HG03565 (cell line): Measurements from ENCODE around the gene SLC35E2B.
"Not testable (repeated sequence)": the region's sequence is repeated elsewhere in the genome, so short reads cannot be mapped to it uniquely, and the experiment has no call there.

Source experiments
- ATAC-seq: cut with Tn5 transposase; IDR thresholded peaks from one replicate; pipeline ENCODE4 v1.9.1; 2021; ENCODE audit warnings: mild to moderate bottlenecking, moderate library complexity; ENCODE audit not compliant: unreplicated experiment

The SLC35E2B gene

DNA sequence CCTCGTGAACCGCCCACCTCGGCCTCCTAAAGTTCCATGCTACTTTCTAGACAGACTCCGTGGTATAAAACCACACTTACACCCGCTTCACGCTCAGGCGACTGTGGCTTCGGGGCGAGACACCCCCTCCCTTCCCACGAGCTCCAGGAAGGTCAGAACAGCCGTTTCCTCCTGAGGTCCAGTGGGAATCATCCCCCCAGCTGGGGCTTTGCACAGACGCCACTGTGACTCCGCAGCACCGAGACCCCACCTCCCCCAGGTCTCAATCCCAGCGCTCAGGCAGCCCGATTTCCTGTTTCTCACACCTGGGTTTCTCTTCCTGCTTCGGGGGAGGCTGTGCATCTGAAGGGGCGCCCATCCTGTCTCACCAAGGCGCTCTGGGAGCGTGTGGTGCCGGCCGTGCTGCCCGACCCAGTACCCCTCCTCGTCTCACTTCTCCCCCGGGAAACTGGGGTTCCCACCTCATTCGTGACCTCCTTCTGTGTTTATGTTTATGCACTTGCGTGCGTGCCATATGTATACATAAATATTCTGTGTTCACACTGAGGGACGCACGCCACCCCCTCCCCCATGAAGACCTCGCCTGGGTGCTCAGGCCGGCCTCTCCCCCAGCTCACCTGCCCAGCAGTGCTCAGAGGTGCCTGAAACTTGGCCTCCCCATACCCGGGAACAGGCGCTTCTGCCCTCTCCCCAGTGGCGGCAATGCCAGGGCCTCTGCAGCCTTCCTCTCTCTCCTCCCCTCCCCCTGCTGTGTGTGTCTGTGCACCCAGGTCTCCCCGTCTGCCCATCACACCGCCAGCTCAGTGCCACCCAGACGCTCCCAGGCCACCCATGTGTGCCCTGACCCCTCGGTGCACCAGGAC, 14.6 kb downstream of the SLC35E2B start:
- ATAC-seq: peak; percentile 52

DNA sequence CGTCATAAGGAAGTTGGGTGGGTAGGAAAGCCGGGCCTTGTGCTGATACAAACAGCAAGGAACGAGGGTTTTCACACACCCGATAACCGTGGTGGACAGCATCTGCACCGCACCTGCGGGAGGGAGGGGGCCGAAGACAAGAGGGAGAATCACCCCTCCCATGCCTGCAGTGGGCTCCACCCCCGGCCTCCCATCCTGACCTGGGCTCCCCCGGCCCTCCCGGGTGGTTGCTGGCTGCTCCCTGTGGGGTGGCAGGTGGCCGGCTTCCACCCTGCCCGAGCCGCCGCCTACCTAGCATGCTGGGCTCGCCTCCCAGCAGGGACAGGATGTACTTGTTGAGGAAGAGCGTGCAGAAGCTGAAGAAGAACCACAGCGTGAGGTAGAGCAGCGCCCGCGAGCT, 16.5 kb downstream of the SLC35E2B start:
- not testable (repeated sequence) for ATAC-seq

DNA sequence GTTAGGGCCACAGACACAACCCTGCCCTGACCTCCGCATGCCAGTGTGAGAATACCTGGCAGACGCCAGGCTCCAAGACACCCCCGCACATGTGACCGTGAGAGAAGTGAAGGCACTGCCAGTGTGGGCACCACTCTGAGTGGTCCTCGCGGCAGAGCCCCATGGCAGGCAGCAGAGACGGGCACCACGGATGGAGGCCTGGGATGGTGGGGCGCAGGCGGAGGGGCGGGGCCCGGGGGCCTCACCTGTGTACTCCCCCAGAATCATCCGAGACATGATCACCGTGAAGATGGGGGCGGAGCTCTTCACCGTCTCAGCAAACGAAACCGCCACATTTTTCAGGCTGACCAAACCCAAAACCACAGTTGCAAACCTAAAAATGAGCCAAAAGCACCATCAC, 17.4 kb downstream of the SLC35E2B start:
- not testable (repeated sequence) for ATAC-seq

DNA sequence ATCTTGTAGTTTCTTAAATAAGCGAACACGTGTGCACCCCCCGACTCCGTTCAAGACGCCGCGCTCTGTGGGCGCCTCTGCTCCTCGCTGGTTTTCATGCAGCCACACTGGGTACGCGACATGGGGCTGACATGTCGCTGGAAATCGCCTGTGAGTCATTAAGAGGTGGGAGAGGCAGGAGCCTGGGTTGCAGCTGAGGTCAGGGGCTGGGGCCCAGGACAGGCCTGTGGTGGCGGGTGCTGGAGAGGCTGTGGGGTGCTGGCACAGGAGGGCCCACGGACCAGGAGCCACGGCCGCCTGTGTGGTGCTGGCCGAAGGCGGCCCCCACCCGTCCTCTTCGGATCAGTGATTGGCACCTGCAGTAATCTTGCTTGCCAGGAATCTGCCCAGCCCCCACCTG, 17.8 kb downstream of the SLC35E2B start:
- ATAC-seq: not testable (repeated sequence)

DNA sequence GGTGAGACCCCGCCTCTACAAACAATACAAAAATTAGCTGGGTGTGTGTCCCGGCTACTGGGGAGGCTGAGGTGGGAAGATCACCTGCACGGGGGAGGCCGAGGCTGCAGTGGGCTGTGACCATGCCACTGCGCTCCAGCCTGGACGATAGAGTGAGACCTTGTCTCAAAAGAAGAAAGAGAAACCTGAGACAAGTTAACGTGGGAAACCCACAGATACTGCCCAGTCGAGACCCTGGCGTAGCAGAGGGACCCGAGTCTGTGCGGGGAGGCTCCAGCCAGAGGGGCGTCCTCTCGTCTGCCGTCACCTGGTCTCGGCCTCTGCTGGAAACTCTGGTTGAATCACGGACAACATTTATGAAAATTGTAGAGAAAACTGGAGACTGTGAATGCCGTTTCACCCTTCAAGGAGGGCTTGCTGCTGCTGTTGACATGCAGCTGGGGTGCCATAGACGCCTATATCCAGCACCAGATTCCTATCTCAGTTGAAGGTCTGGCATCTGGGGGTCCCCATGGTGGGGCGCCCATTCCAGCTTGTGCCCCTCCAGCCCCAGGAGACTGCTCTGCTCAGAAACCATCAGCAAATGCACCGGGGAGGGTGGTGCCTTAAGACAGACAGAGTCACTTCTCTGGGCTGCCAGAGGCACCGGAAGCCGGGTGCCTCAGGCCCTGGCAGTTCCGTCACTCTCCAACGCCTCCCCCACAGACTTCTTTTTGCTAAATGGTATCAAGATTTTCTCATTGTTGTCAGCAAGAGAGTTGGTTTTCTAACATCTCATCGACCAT, 20.2 kb downstream of the SLC35E2B start:
- no peak for ATAC-seq

DNA sequence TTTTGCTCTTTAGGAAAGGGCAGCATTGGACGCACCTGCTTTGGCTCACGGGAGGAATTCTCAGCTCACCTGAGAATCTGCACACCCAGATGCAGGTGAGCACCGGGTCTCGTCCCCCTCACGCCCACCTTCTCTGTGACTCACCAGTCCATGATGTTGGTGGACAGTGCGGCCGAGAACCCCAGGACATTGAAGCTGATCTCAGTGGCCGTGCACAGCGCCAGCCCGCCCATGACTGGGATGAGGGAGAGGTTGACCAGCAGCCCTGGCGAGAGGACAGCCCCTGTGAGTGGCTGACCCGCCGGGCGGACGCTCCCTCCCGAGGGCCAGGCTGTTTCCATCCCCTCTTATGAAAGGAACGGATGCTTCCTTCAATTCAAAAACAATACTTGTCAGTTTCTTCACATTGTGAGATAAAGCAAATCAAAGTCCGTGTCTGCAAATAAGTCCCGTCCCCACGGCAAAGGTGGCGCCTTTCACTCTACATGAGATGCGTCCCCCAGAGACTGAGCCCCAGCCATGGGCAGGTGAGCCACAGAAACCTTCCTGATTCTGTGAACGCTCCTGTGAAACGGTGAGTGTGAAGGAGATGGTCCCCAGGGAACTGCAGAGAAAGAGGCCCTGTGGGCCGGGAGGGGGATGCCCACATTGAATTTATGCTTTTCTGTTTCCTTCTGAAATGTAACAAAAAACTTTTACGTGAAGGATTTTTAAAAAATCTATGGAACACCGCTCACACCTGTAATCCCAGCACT, 21.1 kb downstream of the SLC35E2B start:
- ATAC-seq: no peak

DNA sequence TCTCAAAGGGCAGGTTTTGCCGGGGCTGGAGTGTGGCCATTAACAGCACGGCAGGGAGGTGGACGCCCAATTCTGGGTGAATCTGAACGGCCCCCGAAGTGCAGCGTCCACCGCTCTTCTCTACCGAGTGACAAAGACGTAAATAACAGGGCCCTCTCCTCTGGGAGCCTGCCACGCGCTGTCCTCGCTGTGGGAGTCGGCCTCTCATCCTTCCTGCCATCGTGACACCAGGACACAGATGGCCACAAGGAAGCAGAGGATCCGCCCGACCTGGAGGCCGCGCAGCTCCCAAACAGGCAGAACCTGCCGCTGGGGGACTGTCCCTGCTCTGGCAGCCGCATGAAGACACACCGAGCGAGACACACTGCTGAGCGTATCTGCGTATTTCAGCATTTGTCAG, 21.7 kb downstream of the SLC35E2B start:
- no peak for ATAC-seq

DNA sequence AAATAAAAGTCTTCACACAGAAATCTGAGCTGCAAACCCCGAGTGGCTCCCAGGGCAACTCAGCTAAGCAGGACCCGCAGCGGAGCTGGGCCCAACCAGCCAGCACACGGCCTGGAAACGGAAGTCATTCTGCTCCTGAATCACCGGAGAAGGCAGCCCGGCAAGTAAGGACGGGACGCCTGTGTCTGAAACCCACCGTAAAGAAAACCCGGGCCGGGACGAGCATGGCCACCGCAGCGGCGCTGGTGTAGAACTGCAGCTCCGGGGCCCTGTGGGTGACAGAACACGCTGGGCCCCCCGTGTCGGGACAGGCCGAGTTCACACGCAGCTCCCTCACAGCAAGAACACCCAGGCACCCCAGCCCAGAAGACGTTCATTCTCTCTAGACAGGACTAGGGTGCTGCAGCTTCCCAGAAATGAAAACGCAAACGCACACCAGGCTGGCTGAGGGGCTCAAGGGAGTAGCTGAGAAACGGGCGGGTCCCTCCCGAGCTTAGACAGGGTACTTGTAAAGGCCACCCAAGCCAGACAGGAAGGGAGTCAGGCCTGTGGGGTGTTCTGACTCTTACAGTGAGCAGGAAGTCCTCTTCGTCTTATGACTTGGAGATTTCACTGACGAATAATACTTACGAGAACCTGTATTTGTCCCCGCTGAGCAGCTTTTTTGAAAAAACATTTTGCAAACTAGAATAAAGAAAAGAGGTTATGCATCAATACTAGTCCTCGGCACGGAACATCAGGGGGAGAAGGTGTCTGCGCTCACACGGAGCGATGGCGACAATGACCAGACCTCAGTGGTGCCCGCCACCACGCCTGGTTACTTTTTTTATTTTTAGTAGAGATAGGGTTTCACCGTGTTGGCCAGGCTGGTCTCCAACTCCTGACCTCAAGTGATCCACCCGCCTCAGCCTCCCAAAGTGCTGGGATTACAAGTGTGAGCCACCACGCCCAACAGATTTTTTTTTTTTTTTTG, 22.8 kb downstream of the SLC35E2B start:
- no peak for ATAC-seq

DNA sequence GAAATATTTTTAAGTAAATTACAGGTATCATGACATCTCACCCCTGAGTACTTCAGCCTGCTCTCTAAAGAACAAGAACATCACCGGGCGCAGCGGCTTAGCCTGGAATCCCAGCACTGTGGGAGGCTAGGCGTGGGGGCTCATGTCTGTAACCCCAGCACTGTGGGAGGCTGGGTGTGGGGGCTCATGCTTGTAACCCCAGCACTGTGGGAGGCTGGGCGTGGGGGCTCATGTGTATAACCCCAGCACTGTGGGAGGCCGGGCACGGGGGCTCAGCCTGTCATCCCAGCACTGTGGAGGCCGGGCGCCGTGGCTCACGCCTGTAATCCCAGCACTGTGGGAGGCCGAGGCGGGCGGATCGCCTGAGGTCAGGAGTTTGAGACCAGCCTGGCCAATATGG, 26.1 kb downstream of the SLC35E2B start:
- no peak for ATAC-seq

DNA sequence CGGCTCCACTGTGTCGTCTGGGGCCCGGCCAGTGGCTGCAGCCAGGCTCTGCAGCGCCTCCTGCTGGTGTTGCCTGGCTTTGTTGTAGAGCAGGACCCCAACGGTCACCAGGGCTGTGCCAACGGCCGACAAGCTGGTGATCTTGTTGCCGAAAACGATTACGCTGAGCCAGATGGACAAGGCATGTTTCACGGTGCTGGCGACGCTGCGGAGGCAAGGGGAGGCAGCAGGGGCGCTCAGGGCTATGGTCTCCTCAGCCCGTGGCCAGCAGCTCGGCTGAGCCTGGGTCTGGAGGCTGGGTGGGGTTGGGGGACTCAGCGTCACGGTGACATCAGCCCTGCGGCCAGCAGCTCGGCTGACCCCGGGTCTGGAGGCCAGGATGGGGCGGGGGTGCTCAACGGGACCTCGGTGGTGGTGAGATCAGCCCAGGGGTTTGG, 26.8 kb downstream of the SLC35E2B start:
- no peak for ATAC-seq

DNA sequence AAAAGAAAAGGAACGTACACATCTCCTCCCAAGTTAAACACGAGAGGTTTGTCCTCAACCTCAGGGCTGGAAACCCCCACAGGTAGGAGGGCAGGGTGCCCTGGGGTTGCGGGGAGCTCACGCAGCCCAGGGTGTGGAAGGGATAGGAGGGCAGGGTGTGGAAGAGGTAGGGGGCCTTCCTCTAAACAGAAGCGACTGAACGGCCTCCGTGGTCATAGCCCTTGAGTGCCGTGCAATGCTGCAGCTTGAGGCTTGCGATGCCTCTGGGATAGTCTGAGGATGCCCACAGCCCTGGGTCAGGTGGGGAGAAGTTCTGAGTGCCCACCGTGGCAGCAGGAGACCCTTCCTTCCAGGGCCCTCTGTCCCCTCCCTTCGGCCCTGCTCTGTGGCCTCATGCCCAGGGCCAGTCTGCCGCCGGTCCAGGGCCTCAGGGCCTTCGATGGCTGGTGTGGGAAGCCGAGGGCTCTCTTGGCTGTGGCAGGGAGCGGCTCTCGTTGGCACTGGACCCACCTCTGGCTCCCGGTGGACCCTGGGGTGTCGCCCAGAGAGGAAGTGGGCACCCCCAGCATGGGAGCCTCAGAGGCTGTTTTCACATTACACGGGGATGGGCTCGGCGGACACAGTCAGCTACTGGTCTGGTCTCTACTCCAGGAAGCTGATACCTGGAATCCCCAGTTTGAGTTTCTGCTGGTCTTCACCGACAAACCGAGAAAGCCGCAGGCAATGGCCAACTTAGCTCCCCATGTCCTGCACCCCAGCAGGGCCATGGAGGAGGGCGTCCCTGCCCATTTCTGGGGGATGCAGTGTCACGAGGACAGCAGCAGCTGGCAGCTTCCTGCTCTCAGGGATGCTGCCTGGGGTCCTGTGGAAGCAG, 27.4 kb downstream of the SLC35E2B start:
- no peak for ATAC-seq

DNA sequence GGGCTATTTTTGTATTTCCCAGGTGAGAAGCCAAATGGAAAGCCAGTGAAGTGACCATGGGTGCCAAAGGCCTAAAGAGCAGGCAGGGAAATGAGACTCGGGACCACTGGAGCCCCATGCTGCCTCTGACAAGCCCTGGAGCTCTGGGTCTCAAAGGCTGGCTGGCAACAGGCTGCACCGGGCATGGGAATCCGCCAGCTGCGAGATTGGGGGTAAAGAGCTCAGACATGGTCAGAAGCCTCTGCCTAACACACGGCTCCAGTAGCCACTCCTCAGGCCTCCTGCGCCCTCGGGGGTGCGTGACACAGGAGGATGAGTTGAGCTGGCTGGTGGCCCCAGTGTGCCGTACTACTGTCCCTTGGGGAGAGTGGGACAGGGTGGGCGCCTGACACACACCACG, 28.3 kb downstream of the SLC35E2B start:
- ATAC-seq: not testable (repeated sequence)

DNA sequence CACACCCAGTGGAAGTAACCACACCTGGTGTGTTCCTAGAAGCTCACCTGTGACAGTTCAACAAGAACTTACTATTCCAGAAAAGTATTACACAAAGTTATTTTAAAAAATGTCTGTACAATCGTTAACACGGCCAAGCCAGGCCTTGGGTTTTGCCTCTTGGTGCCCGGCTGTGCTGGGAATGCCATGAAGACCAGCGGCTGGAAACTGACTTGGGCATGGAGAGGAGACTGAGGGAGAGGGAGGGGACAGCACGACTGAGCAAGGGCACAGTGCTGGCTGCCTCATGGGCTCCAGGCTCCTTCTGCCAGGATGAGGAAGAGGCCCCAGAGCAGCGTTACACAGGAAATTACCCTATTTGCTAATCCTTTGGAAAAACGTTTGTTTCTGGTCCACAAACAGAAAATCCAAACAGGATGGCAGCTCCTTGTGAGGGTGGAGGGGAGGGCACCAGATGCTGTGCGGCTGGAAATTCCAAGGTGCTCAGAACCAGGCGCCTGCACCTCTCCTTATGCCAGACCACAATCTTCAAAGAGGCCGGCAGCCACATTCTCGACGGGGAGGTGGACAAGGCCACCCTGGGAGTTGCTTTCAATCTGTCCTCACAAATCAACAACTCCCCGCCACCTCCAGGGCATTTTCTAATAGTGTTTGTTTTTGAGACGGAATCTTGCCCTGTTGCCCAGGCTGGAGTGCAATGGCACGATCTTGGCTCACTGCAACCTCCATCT, 29.6 kb downstream of the SLC35E2B start:
- not testable (repeated sequence) for ATAC-seq

DNA sequence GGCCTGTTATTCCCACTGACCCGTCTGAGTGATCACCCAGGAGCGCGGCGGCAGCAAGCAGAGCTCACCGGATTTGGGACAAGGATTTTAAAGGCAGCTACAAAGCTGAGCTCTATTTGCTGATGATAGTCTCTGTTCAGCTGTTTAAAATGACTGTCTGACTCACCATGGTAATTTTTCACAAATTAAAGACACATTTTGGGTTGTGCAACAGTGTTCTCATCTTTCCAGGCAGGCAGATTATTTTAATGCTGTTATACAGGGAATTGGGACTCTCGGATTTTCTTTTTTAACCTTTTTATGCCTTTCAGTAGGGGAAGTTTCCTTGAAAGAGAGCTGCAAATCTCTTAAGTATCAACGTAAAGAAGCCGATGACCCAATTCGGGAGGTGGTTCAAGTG, 30.2 kb downstream of the SLC35E2B start:
- ATAC-seq: not testable (repeated sequence)

DNA sequence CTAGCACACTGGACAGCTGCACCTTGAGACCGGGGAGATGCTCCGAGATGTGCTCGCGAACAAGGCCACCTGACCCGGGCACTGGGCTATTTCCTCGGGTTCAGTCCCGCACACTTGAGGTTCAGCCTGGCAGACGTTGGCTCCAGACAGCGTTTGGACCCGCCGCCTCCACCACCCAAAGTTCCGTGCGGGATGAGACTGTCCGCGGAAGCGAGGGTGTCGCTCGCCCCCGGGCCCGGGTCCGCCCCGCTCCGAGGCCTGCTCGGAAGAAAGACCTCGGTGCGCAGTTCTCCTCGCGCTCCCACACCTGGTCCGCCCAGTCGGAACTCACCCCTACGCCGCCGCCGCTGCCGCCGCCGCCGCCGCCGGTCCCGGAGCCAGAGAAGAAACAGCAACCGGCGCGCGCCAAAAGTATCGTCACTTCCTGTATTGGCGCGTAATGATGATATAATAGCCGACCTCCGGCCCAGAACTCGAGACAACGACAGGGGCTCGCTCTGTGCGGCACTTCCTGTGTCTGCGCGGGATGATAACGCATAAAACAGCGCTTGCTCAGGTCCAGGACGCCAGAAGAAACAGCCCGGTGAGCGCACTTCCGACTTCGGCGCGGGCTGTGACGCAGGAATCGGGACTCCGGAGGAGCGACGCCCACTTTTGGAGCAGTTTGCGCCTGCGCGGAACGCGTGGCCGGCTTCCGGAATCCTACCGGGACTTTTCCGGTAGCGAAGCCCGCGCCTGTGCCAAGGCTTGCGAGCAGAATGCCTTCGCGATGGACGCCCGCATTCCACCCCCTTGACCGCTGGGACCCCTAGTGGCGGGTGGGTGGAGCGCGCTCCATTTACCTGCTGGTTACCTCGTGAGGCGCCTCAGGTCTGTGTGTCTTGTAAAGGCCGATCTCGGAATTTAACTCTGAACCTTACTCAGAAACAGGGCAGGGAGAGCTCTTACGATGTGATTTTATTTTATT, 33.7 kb downstream of the SLC35E2B start, which contains the start of gene CDK11B:
Gene CDK11B (minus strand): TSS at position 422 of the 967 bp plus-strand sequence. CDS start 1,519 bp downstream, outside the sequence.
- peak; percentile 84 for ATAC-seq

DNA sequence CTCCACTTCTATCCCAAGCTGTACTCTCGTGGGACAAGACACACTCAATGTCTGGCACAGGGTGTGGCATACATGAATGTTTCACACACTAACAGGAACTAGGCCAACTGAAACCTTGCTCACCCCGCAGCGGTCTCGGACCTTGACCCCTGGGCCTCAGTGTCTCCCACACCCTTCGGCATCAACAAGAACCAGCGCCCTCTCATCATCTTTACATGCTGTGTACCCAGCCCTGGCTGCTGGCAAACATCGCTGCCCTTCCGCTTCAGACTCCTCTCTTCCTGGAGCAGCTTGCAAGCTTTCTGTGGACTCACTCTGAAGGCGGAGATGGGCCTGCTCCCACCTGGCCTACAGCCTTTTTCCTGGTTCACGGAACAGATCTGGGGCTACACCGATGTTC, 44.3 kb downstream of the SLC35E2B start:
- not testable (repeated sequence) for ATAC-seq
